Gastroesophageal sphincter (tissue), 4 donors: Measurements from ENCODE around the gene NCF2. TPM values are rescaled to one million over a fixed set of nuclear protein-coding genes. Genes with fewer than 3 reads are reported as not detected.
A peak's percentile ranks its signal among the peaks of the same experiment; 100 is the strongest.

ENCODE experiments used
- ATAC-seq: fragments of 150-250 bp; one replicate; pipeline ENCODE4 v1.9.1; 2016; ENCODE audit warnings: mild to moderate bottlenecking, moderate library complexity
- H3K27ac ChIP-seq, 4 donors: fragments of 200-600 bp; sonication (generic) in 3 of 4; 1 replicate in 3 of 4; 2 replicates in 1 of 4; pipeline ENCODE4 v1.5.1; 2016 to 2019
- H3K27me3 ChIP-seq: fragments of 200-600 bp; sonication (generic); one replicate; pipeline ENCODE4 v1.5.1; 2019
- H3K36me3 ChIP-seq, 2 donors: fragments of 200-600 bp; sonication (generic); one replicate each; pipeline ENCODE4 v1.5.1; 2019; ENCODE audit warnings: control low read depth in 1 of 2
- H3K4me1 ChIP-seq, 3 donors: fragments of 200-600 bp; sonication (generic); 1 replicate in 2 of 3; 2 replicates in 1 of 3; pipeline ENCODE4 v1.5.1; 2016 to 2019; ENCODE audit warnings: control low read depth in 2 of 3
- H3K4me3 ChIP-seq, 2 donors: fragments of 200-600 bp; sonication (generic); one replicate each; pipeline ENCODE4 v1.5.1; 2019; ENCODE audit warnings: mild to moderate bottlenecking in 1 of 2, moderate library complexity in 1 of 2
- H3K9me3 ChIP-seq, 3 donors: fragments of 200-600 bp; sonication (generic); one replicate each; pipeline ENCODE4 v1.5.1; 2017 to 2019; ENCODE audit warnings: control low read depth in 2 of 3
- EP300 ChIP-seq: sonication (generic); formaldehyde crosslinking; IDR thresholded peaks from one replicate; pipeline ENCODE4 v1.6.1; 2017; ENCODE audit warnings: antibody characterized with exemption, mild to moderate bottlenecking
- POLR2A ChIP-seq, 2 donors: fragments of 450-650 bp; IDR thresholded peaks; one replicate each; pipeline ENCODE4 v1.6.1; 2017; ENCODE audit warnings: antibody characterized with exemption in 2 of 2, mild to moderate bottlenecking in 2 of 2, moderate library complexity in 1 of 2
- POLR2AphosphoS5 ChIP-seq: sonication (generic); formaldehyde crosslinking; IDR thresholded peaks from one replicate; pipeline ENCODE4 v1.6.1; 2017; ENCODE audit warnings: antibody characterized with exemption
- WGBS, 2 donors: methylation state at CpG; one replicate each; pipeline ENCODE4 v1.1.5; 2018; ENCODE audit warnings: low coverage in 1 of 2; 5-methylcytosine and 5-hydroxymethylcytosine counted together
- total RNA-seq, 4 donors: library from RNA; depleted of rRNA; stranded (reverse); fragments of >200 nt; gene quantifications; one replicate each; pipeline ENCODE4 v1.1.0, GENCODE V29; 2016
- TF ChIP-seq, protein P1 (sequence below), 4 experiments: fragments of 200-600 bp in 2 of 4; fragments of 450-650 bp in 2 of 4; sonication (generic) in 1 of 4; IDR thresholded peaks; one replicate each; pipeline ENCODE4 v1.5.1; 2017 to 2019; ENCODE audit warnings: antibody characterized with exemption in 4 of 4, mild to moderate bottlenecking in 2 of 4, moderate library complexity in 2 of 4

The NCF2 gene
- total RNA-seq, 4 donors from 2014 or later = 3.7 to 22.0 (median 13.8) TPM

DNA sequence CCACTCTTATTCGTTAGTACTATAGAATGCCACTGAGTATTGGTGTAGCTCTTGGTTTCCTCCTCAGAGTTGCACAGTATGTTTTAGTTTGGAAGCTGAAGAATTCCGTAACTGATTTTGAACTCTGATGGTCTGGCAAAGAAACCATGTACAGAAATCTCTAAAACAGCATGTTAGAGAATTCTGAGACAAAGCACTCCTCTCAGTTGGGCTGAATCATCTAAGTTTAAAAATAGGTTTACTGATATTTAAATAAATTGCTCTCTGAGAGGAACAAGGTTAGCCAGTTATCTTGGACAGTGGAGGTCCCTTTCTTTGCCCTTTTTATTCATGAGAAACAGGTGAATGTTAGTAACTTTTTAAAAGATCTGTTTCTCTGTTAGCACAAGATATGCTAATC, 43.8 kb downstream of the NCF2 start:
- Histone ChIP-seq H3K27me3 (no peaks in the 10 kb centered on the region), H3K27ac (no peak overlapping the region), H3K36me3 (peaks cover 3 to 89% of the 10 kb centered on the region in 2 donors), H3K4me3 (no peak overlapping the region), H3K4me1 (peaks cover 0 to 6% (median 0%) of the 10 kb centered on the region in 3 donors), H3K9me3 (no peaks in the 10 kb centered on the region)
- no peak for ATAC-seq
- TF ChIP-seq EP300 = no peak
- 41 to 50% methylated on average over 1 to 2 of the region's 2 CpGs for WGBS, 2 donors

DNA sequence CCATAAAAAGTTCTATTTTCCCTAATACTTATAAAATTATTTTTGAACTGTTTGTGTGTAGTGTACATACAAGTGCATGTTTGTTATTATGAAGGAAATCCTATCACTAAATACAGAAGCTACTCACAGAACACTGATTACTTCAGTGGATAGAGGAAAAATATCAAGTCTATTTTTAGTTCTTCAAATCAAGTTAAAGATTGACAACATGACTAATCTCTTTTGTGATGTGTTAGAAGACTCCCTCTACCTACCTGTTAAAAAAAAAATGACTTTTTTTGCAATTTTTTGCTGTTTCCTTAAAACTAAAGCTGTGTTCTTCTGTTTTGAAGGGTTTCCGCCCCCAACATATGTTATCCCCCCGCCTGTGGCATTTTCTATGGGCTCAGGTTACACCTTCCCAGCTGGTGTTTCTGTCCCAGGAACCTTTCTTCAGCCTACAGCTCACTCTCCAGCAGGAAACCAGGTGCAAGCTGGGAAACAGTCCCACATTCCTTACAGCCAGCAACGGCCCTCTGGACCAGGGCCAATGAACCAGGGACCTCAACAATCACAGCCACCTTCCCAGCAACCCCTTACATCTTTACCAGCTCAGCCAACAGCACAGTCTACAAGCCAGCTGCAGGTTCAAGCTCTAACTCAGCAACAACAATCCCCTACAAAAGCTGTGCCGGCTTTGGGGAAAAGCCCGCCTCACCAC, 45.5 kb downstream of the NCF2 start:
- H3K36me3 ChIP-seq = peaks cover 3 to 89% of the 10 kb centered on the region in 2 donors
- WGBS, 2 donors = 0 to 79% methylated on average over 1 to 5 of the region's 5 CpGs

DNA sequence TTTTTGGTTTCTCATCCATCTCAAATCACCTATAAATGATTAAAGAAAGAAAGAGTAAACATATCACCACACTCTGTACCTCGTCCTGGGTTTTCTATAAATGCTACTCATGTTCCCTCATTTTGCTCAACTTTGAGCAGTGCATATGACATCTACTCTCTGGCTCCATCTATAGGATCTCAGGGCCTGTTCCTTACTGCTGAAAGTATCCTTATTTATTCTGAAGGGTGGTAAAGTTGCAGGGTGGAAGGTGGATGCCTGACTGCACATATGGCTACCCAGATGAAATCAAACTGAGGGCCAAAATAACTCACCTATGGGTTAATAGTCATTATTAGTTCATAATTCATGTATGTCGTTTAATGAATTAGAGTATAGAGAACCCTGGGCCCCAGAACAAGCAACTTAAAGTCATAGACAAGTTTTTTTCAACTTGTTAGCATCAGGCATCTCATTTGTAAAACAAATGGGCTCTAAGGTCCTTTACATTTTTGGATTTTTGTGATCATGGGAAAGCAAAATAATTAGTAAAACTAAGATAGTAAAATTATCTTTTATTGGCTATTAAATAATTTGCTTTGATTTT, 46.5 kb downstream of the NCF2 start:
- TF ChIP-seq, protein P1, sequence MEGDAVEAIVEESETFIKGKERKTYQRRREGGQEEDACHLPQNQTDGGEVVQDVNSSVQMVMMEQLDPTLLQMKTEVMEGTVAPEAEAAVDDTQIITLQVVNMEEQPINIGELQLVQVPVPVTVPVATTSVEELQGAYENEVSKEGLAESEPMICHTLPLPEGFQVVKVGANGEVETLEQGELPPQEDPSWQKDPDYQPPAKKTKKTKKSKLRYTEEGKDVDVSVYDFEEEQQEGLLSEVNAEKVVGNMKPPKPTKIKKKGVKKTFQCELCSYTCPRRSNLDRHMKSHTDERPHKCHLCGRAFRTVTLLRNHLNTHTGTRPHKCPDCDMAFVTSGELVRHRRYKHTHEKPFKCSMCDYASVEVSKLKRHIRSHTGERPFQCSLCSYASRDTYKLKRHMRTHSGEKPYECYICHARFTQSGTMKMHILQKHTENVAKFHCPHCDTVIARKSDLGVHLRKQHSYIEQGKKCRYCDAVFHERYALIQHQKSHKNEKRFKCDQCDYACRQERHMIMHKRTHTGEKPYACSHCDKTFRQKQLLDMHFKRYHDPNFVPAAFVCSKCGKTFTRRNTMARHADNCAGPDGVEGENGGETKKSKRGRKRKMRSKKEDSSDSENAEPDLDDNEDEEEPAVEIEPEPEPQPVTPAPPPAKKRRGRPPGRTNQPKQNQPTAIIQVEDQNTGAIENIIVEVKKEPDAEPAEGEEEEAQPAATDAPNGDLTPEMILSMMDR (IDR thresholded peaks at IDR 0.05) = peak; percentile 48 to 66 (median 60)
- no peak for TF ChIP-seq POLR2AphosphoS5
- WGBS, 2 donors = 33 to 39% methylated on average over 2 of the region's 2 CpGs
- Histone ChIP-seq H3K4me3 (no peak overlapping the region), H3K36me3 (peaks cover 3 to 89% of the 10 kb centered on the region in 2 donors), H3K9me3 (no peaks in the 10 kb centered on the region), H3K4me1 (peaks cover 0 to 6% (median 0%) of the 10 kb centered on the region in 3 donors), H3K27ac (peak overlapping the region in 1 of 4 donors; percentile 2), H3K27me3 (no peaks in the 10 kb centered on the region)
- ATAC-seq = peak; percentile 72

More for the DNA sequence above, 45.5 kb downstream of the NCF2 start:
- Histone ChIP-seq H3K27me3 (no peaks in the 10 kb centered on the region), H3K4me1 (peaks cover 0 to 6% (median 0%) of the 10 kb centered on the region in 3 donors), H3K4me3 (no peak overlapping the region), H3K27ac (no peak overlapping the region), H3K9me3 (no peaks in the 10 kb centered on the region)
- no peak for TF ChIP-seq POLR2A (IDR thresholded peaks at IDR 0.05)
- no peak for TF ChIP-seq EP300
- TF ChIP-seq, protein P1 (IDR thresholded peaks at IDR 0.05) = no peak
- no peak for TF ChIP-seq POLR2AphosphoS5
- ATAC-seq = no peak

DNA sequence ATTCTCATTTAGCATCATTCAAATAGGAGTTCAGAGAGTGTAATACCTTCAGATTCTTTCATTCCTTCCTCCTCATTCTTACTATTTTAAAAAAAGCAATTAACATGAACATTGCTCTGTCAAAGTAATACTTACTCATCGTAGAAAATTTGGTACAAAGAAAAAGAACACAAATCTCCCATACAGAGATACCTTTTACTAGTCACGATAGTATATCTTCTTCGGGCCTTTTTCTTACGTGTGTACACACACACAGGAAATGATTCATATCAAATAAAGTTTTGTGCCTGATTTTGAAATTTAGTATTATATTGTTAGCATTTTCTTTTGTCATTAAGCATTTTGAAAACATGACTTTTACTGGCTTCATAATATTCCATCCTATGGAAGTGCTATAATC, 52.9 kb downstream of the NCF2 start:
- 89 to 92% methylated on average over 4 of the region's 4 CpGs for WGBS, 2 donors
- no peak overlapping the region for H3K27ac ChIP-seq
- TF ChIP-seq, protein P1 (IDR thresholded peaks at IDR 0.05) = no peak
- TF ChIP-seq POLR2A (IDR thresholded peaks at IDR 0.05) (no peak), POLR2AphosphoS5 (no peak), EP300 (no peak)
- H3K4me3 ChIP-seq = no peak overlapping the region
- ATAC-seq = no peak
- no peaks in the 10 kb centered on the region for H3K27me3 ChIP-seq
- no peaks in the 10 kb centered on the region for H3K9me3 ChIP-seq
- no peaks in the 10 kb centered on the region for H3K4me1 ChIP-seq
- peaks cover 0 to 88% of the 10 kb centered on the region in 2 donors for H3K36me3 ChIP-seq

DNA sequence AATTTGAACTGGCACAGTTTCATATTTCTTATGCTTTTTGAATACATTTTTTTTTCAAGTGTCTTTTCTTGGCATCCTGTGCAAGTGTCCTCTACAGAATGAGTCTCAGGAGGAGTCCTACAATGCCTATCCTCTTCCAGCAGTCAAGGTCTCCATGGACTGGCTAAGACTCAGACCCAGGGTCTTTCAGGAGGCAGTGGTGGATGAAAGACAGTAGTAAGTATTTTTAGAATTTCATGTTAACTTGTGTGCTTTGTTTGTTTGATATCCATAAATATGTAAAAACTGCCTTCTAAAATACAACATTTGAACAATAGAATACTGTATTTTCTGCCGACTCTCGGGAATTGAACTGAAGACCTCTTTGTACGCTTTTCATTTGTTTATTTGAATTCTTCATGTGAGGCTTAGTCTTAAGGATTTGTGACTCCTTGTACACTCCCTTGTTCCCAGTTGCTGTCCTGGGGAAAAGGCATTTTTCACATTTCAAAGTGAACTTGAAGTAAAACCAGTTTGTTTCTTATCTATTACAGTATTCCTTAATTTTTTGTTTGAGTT, 56.6 kb downstream of the NCF2 start:
- Histone ChIP-seq H3K9me3 (no peaks in the 10 kb centered on the region), H3K4me1 (no peaks in the 10 kb centered on the region), H3K36me3 (peaks cover 7 to 82% of the 10 kb centered on the region in 2 donors), H3K27ac (no peak overlapping the region), H3K27me3 (no peaks in the 10 kb centered on the region), H3K4me3 (no peak overlapping the region)
- 62 to 84% methylated on average over 3 of the region's 3 CpGs for WGBS, 2 donors
- no peak for TF ChIP-seq POLR2AphosphoS5
- no peak for ATAC-seq

DNA sequence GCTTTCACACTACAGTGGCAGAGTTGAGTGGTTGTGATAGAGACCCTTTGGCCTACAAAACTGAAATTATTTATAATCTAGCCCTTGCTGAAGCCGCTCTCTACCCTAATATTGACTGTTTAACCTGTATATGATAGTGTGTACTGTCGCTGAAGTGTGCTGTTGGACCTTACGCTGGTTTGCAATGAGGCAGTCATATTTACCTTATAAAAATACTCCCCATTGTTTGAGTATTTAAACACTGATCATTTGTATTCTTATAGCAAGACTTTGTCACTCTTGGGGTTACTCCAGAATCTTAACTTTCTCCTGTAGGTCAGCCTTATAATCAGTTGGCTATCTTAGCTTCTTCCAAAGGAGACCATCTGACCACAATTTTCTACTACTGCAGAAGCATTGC, 61.7 kb downstream of the NCF2 start:
- Histone ChIP-seq H3K9me3 (no peaks in the 10 kb centered on the region), H3K4me3 (no peak overlapping the region), H3K4me1 (no peaks in the 10 kb centered on the region), H3K27me3 (no peaks in the 10 kb centered on the region), H3K36me3 (peaks cover 11 to 70% of the 10 kb centered on the region in 2 donors), H3K27ac (no peak overlapping the region)
- no peak for ATAC-seq
- 88 to 100% methylated on average over 3 of the region's 3 CpGs for WGBS, 2 donors
- TF ChIP-seq POLR2AphosphoS5 = no peak
- TF ChIP-seq POLR2A (IDR thresholded peaks at IDR 0.05) = no peak
- no peak for TF ChIP-seq EP300
- TF ChIP-seq, protein P1 (IDR thresholded peaks at IDR 0.05) = no peak
